GM23338 (cell line): ENCODE results near the gene EMC10. TPM values are rescaled to one million over a fixed set of nuclear protein-coding genes. Genes with fewer than 3 reads are reported as not detected.
"Not testable (repeated sequence)": the region's sequence is repeated elsewhere in the genome, so short reads cannot be mapped to it uniquely, and the experiment has no call there.

Experiments used
- ATAC-seq: fragments of 200-7000 bp; cut with Tn5 transposase; 3 replicates; pipeline ENCODE4 v1.9.1; 2020
- DNase-seq: peaks from one replicate; pipeline ENCODE4 v3.0.0-alpha.2; 2015; ENCODE audit warnings: low spot score
- H2AFZ ChIP-seq: fragments of 200-600 bp; sonication (generic); 2 replicates; pipeline ENCODE4 v1.8.0; 2016; ENCODE audit warnings: antibody characterized with exemption, mild to moderate bottlenecking, moderate library complexity
- H3F3A ChIP-seq: fragments of 200-600 bp; sonication (generic); replicated peaks from 2 replicates; pipeline ENCODE4 v1.8.0; 2017; ENCODE audit warnings: antibody characterized with exemption, mixed run types, low read depth
- H3K27ac ChIP-seq: fragments of 200-600 bp; sonication (generic); 2 replicates; pipeline ENCODE4 v1.6.1; 2016; ENCODE audit warnings: low read depth
- H3K27me3 ChIP-seq: fragments of 200-600 bp; sonication (generic); 2 replicates; pipeline ENCODE4 v1.8.0; 2016; ENCODE audit warnings: mild to moderate bottlenecking, mixed run types, moderate library complexity; ENCODE audit not compliant: insufficient read depth
- H3K36me3 ChIP-seq: fragments of 200-600 bp; sonication (generic); 2 replicates; pipeline ENCODE4 v1.8.0; 2016; ENCODE audit warnings: mild to moderate bottlenecking; ENCODE audit not compliant: insufficient read depth
- H3K4me1 ChIP-seq: fragments of 200-600 bp; sonication (generic); 2 replicates; pipeline ENCODE4 v1.8.0; 2016; ENCODE audit warnings: mild to moderate bottlenecking, moderate library complexity; ENCODE audit not compliant: insufficient read depth
- H3K4me2 ChIP-seq: fragments of 200-600 bp; sonication (generic); 2 replicates; pipeline ENCODE4 v1.7.1; 2017; ENCODE audit warnings: mixed run types
- H3K4me3 ChIP-seq: fragments of 200-600 bp; sonication (generic); 2 replicates; pipeline ENCODE4 v1.6.1; 2016; ENCODE audit warnings: mixed run types
- H3K79me2 ChIP-seq: fragments of 200-600 bp; sonication (generic); replicated peaks from 2 replicates; pipeline ENCODE4 v1.8.0; 2017; ENCODE audit warnings: mild to moderate bottlenecking; ENCODE audit not compliant: insufficient read depth
- H3K9me2 ChIP-seq: fragments of 200-600 bp; sonication (generic); 2 replicates; pipeline ENCODE4 v1.8.0; 2017; ENCODE audit not compliant: insufficient read depth
- H4K20me1 ChIP-seq: fragments of 200-600 bp; sonication (generic); replicated peaks from 2 replicates; pipeline ENCODE4 v1.8.0; 2017; ENCODE audit warnings: mild to moderate bottlenecking; ENCODE audit not compliant: insufficient read depth
- H3K27ac Mint-ChIP-seq: 2 replicates; pipeline ENCODE4 v1.8.0; 2020; ENCODE audit warnings: inconsistent platforms, mild to moderate bottlenecking, moderate library complexity, mixed read lengths
- H3K27me3 Mint-ChIP-seq: 3 replicates; pipeline ENCODE4 v1.8.0; 2022; ENCODE audit warnings: low read depth, mild to moderate bottlenecking, moderate library complexity, mixed read lengths, inconsistent platforms; ENCODE audit not compliant: insufficient read depth, poor library complexity
- H3K36me3 Mint-ChIP-seq: 3 replicates; pipeline ENCODE4 v1.8.0; 2021; ENCODE audit warnings: low read depth, mild to moderate bottlenecking, inconsistent platforms, moderate library complexity, mixed read lengths
- H3K4me1 Mint-ChIP-seq: 3 replicates; pipeline ENCODE4 v1.8.0; 2020; ENCODE audit warnings: mild to moderate bottlenecking, inconsistent platforms, mixed read lengths
- H3K4me3 Mint-ChIP-seq: 3 replicates; pipeline ENCODE4 v1.8.0; 2021; ENCODE audit warnings: moderate library complexity, mild to moderate bottlenecking, inconsistent platforms, mixed read lengths
- H3K9me3 Mint-ChIP-seq: 3 replicates; pipeline ENCODE4 v1.8.0; 2020; ENCODE audit warnings: moderate library complexity, mild to moderate bottlenecking, inconsistent platforms, mixed read lengths
- CREB1 ChIP-seq: fragments of 250-450 bp; sonication (Bioruptor Pico); IDR thresholded peaks from 2 replicates; pipeline ENCODE4 v1.5.0; 2020; ENCODE audit warnings: low read depth, mild to moderate bottlenecking, moderate library complexity
- EZH2phosphoT487 ChIP-seq: fragments of 200-600 bp; sonication (generic); IDR thresholded peaks from one replicate; pipeline ENCODE4 v1.8.1; 2018; ENCODE audit warnings: antibody characterized with exemption; ENCODE audit not compliant: unreplicated experiment
- JUNB ChIP-seq: IDR thresholded peaks from one replicate; pipeline ENCODE4 v1.6.1; 2016; ENCODE audit warnings: antibody characterized with exemption; ENCODE audit not compliant: unreplicated experiment
- NANOG ChIP-seq: IDR thresholded peaks from 2 replicates; pipeline ENCODE4 v1.6.1; 2016; ENCODE audit warnings: antibody characterized with exemption, borderline replicate concordance
- ZNF114 ChIP-seq: fragments of 250-450 bp; sonication (Bioruptor Pico); IDR thresholded peaks from 2 replicates; pipeline ENCODE4 v1.5.0; 2020; ENCODE audit warnings: mild to moderate bottlenecking, moderate library complexity
- polyA plus RNA-seq: library from polyadenylated mRNA; unstranded; fragments of >200 nt; fragmentation: Nextera tagmentation; extraction: Ambion mirVana; gene quantifications from 2 replicates; pipeline ENCODE4 v1.2.1, GENCODE V29; 2016
- total RNA-seq: library from RNA; depleted of rRNA; stranded (reverse); fragments of >200 nt; shearing (Covaris generic); gene quantifications from 2 replicates; pipeline ENCODE4 v1.2.3, GENCODE V29; 2014

Gene EMC10
- total and polyA plus RNA-seq, 2 experiments from 2014 or later: 24.8 to 113 TPM

- H3K4me3 Mint-ChIP-seq: no peak overlapping the region
- H3K4me1 Mint-ChIP-seq: no peaks in the 10 kb centered on the region
- Histone ChIP-seq H3K27ac (no peak overlapping the region), H3K36me3 (no peaks in the 10 kb centered on the region), H3K79me2 (no peaks in the 10 kb centered on the region), H3K4me3 (no peak overlapping the region), H4K20me1 (no peaks in the 10 kb centered on the region), H3F3A (peaks cover 3% of the 10 kb centered on the region), H3K27me3 (no peaks in the 10 kb centered on the region), H2AFZ (no peak overlapping the region), H3K4me1 (0 out of 2 replicates have a peak, but pooled peaks cover 3% of the 10 kb centered on the region), H3K9me2 (no peaks in the 10 kb centered on the region), H3K4me2 (no peak overlapping the region)
- DNase-seq (no peak), ATAC-seq (no peak)
- H3K27me3 Mint-ChIP-seq: peaks cover 10% of the 10 kb centered on the region
- TF ChIP-seq CREB1 (CRISPR knock-in tag): no peak
- TF ChIP-seq NANOG: no peak
- no peak for TF ChIP-seq EZH2phosphoT487
- H3K27ac Mint-ChIP-seq: no peak overlapping the region
- H3K9me3 Mint-ChIP-seq: peaks cover 97% of the 10 kb centered on the region
- H3K36me3 Mint-ChIP-seq: peaks cover 41% of the 10 kb centered on the region
Observed at GRCh38 chr19:50466706-50467039, 9.6 kb upstream of the EMC10 start.

- H4K20me1 ChIP-seq: no peaks in the 10 kb centered on the region
Observed at GRCh38 chr19:50467566-50467965, 8.7 kb upstream of the EMC10 start.

GRCh38 chr19:50468818-50469217, 7.5 kb upstream of the EMC10 start:
- Histone ChIP-seq H3K4me2 (no peak overlapping the region), H2AFZ (no peak overlapping the region), H3K36me3 (no peaks in the 10 kb centered on the region), H4K20me1 (no peaks in the 10 kb centered on the region), H3K27me3 (no peaks in the 10 kb centered on the region), H3K4me1 (0 out of 2 replicates have a peak, but pooled peaks cover 3% of the 10 kb centered on the region), H3K79me2 (no peaks in the 10 kb centered on the region), H3F3A (peaks cover 8% of the 10 kb centered on the region), H3K9me2 (no peaks in the 10 kb centered on the region), H3K27ac (no peak overlapping the region), H3K4me3 (no peak overlapping the region)
- H3K27me3 Mint-ChIP-seq: peaks cover 12% of the 10 kb centered on the region
- DNase-seq (no peak), ATAC-seq (no peak)
- no peak overlapping the region for H3K27ac Mint-ChIP-seq
- peaks cover 95% of the 10 kb centered on the region for H3K9me3 Mint-ChIP-seq
- TF ChIP-seq ZNF114 (CRISPR knock-in tag) (no peak), JUNB (no peak)
- no peaks in the 10 kb centered on the region for H3K4me1 Mint-ChIP-seq
- H3K4me3 Mint-ChIP-seq: no peak overlapping the region
- H3K36me3 Mint-ChIP-seq: peaks cover 45% of the 10 kb centered on the region

More at GRCh38 chr19:50467566-50467965, 8.7 kb upstream of the EMC10 start:
- no peaks in the 10 kb centered on the region for H3K79me2 ChIP-seq
- H3K36me3 ChIP-seq: no peaks in the 10 kb centered on the region
- H3K4me1 ChIP-seq: 0 out of 2 replicates have a peak, but pooled peaks cover 3% of the 10 kb centered on the region
- Mint-ChIP-seq H3K36me3 (peaks cover 44% of the 10 kb centered on the region), H3K27ac (no peak overlapping the region), H3K4me1 (no peaks in the 10 kb centered on the region), H3K4me3 (no peak overlapping the region), H3K27me3 (peaks cover 13% of the 10 kb centered on the region), H3K9me3 (peaks cover 95% of the 10 kb centered on the region)
- DNase-seq: no peak
- no peaks in the 10 kb centered on the region for H3K27me3 ChIP-seq
- H2AFZ ChIP-seq: no peak overlapping the region
- H3K4me2 ChIP-seq: no peak overlapping the region
- TF ChIP-seq JUNB: no peak
- no peaks in the 10 kb centered on the region for H3K9me2 ChIP-seq
- ATAC-seq: no peak
- H3K4me3 ChIP-seq: no peak overlapping the region
- no peak overlapping the region for H3K27ac ChIP-seq
- peaks cover 8% of the 10 kb centered on the region for H3F3A ChIP-seq

GRCh38 chr19:50473336-50473735, 3.0 kb upstream of the EMC10 start:
- not testable (repeated sequence) for DNase-seq, H3K27me3 ChIP-seq, ATAC-seq, H3K4me3 ChIP-seq, H3K27ac ChIP-seq, H3K36me3 ChIP-seq, H3K4me3 Mint-ChIP-seq, H3K9me2 ChIP-seq, H3K4me2 ChIP-seq, H2AFZ ChIP-seq, H4K20me1 ChIP-seq, H3K4me1 Mint-ChIP-seq, H3K27ac Mint-ChIP-seq
- peaks cover 94% of the 10 kb centered on the region for H3K9me3 Mint-ChIP-seq
- H3K79me2 ChIP-seq: peaks cover 16% of the 10 kb centered on the region
- H3K36me3 Mint-ChIP-seq: peaks cover 54% of the 10 kb centered on the region
- H3F3A ChIP-seq: peaks cover 10% of the 10 kb centered on the region
- H3K4me1 ChIP-seq: peaks cover 10% of the 10 kb centered on the region; the same call in 1 of the 2 replicates
- peaks cover 15% of the 10 kb centered on the region for H3K27me3 Mint-ChIP-seq
